ENCODE data around the gene GDF10. TPM values are rescaled to one million over a fixed set of nuclear protein-coding genes. Genes with fewer than 3 reads are reported as not detected.

GDF10 gene
- total and polyA plus RNA-seq, 9 of the 15 experiments (the other 6 are each of a cell fraction or from before 2014, with no cell fraction given), result 0.03 to 0.20 (median 0.11) TPM; not detected in 6

- TF ChIP-seq ZNF318 (IDR thresholded peaks at IDR 0.05; ENCODE audit: borderline replicate concordance in 1 of 2, low read depth in 1 of 2) (no peak), ZNF740 (CRISPR knock-in tag; IDR thresholded peaks at IDR 0.05) (no peak), ZNF740 (tag; IDR thresholded peaks at IDR 0.05) (no peak), CCAR2 (IDR thresholded peaks at IDR 0.05; ENCODE audit: low read depth, low read length) (no peak), CTBP1 (IDR thresholded peaks at IDR 0.05; ENCODE audit: borderline replicate concordance) (peak; percentile 92), ZNF347 (CRISPR knock-in tag; IDR thresholded peaks at IDR 0.05; ENCODE audit: low read depth) (no peak), ATF7 (IDR thresholded peaks at IDR 0.05) (0 out of 2 replicates have a peak, but pooled peaks have one; percentile 41), MCM5 (IDR thresholded peaks at IDR 0.05; ENCODE audit: low read depth) (no peak), RAD21 (CRISPR knock-in tag; conservative IDR thresholded peaks at IDR 0.05 in 1 of 2, IDR thresholded peaks at IDR 0.05 in 1 of 2) (no peak), ZNF174 (CRISPR knock-in tag; IDR thresholded peaks at IDR 0.05) (no peak), HDAC8 (tag; IDR thresholded peaks at IDR 0.05) (no peak), CAMTA2 (CRISPR knock-in tag; conservative IDR thresholded peaks at IDR 0.05) (no peak), HCFC1 (IDR thresholded peaks at IDR 0.05; ENCODE audit: low read depth, low read length) (no peak), PRMT5 (CRISPR knock-in tag; IDR thresholded peaks at IDR 0.05) (no peak), ZNF277 (CRISPR knock-in tag; IDR thresholded peaks at IDR 0.05; ENCODE audit: borderline replicate concordance) (no peak), ZNF644 (tag; IDR thresholded peaks at IDR 0.05; ENCODE audit: low read depth) (no peak), DMBX1 (CRISPR knock-in tag; IDR thresholded peaks at IDR 0.05; ENCODE audit: borderline replicate concordance) (no peak)
These were observed 6.6 kb downstream of the GDF10 start (continued) for GRCh38 chr10:47306387-47307210.

All from K562 (cell line).